HepG2 (cell line): ENCODE measurements around the gene PPIP5K1. TPM values are rescaled to one million over a fixed set of nuclear protein-coding genes. Genes with fewer than 3 reads are reported as not detected.
A peak's percentile ranks its signal among the peaks of the same experiment; 100 is the strongest.

Experiments
- ATAC-seq: fragments of 200-7000 bp; cut with Tn5 transposase; 3 replicates; pipeline ENCODE4 v1.9.1; 2020; ENCODE audit warnings: mild to moderate bottlenecking, moderate library complexity
- BruUV-seq: library from RNA; stranded (reverse); fragments of 400-500 nt; replicated peaks from 2 replicates; lab custom pipeline; 2021; lab: Mats Ljungman, UMichigan
- CTCF ChIA-PET: fragments of 300-600 bp; formaldehyde crosslinking; extraction: SDS; loops from one replicate; lab custom pipeline; 2021; ENCODE audit warnings: low total read pairs, inconsistent platforms, low intra/inter-chr PET ratio; lab: Yijun Ruan, JAX
- POLR2A ChIA-PET: fragments of 350-600 bp; sonication (Branson Sonifier 250); formaldehyde crosslinking; loops from one replicate; lab custom pipeline; 2020; ENCODE audit warnings: antibody characterized with exemption, inconsistent platforms; lab: Yijun Ruan, JAX
- DNase-seq: peaks from one replicate; pipeline ENCODE4 v3.0.0-alpha.2; 2015; ENCODE audit warnings: low spot score
- FAIRE-seq: peaks from 3 replicates; lab custom pipeline; 2011; peaks lifted over from hg19 to GRCh38; lab: Jason Lieb, UNC
- H2AFZ ChIP-seq: one replicate; pipeline ENCODE4 v1.6.1; 2011; ENCODE audit warnings: low read length, inconsistent platforms
- H3K27ac ChIP-seq: fragments of 300-600 bp; 3 replicates; pipeline ENCODE4 v1.8.0; 2011; ENCODE audit warnings: mixed run types, mild to moderate bottlenecking, mixed read lengths, low read length, inconsistent platforms; ENCODE audit not compliant: insufficient read depth; ENCODE audit errors: extremely low read length
- H3K27me3 ChIP-seq, 2 experiments: fragments of 200-600 bp in 1 of 2; 2 replicates in 1 of 2; 3 replicates in 1 of 2; pipeline versions ENCODE4 v1.6.0 to v1.8.0; 2011; ENCODE audit warnings: low read length in 2 of 2, mild to moderate bottlenecking in 2 of 2, moderate library complexity in 2 of 2, inconsistent platforms in 1 of 2; ENCODE audit not compliant: insufficient read depth in 2 of 2, control insufficient read depth in 1 of 2
- H3K36me3 ChIP-seq, 2 experiments: fragments of 200-600 bp in 1 of 2; replicated peaks in 1 of 2; 2 replicates in 1 of 2; 3 replicates in 1 of 2; pipeline versions ENCODE4 v1.5.1 to v1.8.0; 2011; ENCODE audit warnings: low read length in 2 of 2, inconsistent platforms in 1 of 2; ENCODE audit not compliant: insufficient read depth in 2 of 2, control insufficient read depth in 1 of 2
- H3K4me1 ChIP-seq: 2 replicates; pipeline ENCODE4 v1.5.1; 2012; ENCODE audit warnings: low read length, inconsistent platforms; ENCODE audit not compliant: insufficient read depth
- H3K4me2 ChIP-seq: 2 replicates; pipeline ENCODE4 v1.6.0; 2011; ENCODE audit warnings: low read depth, low read length, inconsistent platforms
- H3K4me3 ChIP-seq, 3 experiments: fragments of 200-600 bp in 1 of 3; sonication (generic), shearing (Covaris generic) in 1 of 3; replicated peaks in 1 of 3; 2 replicates each; pipeline ENCODE4 v1.5.1; 2011 to 2016; ENCODE audit warnings: low read length in 3 of 3, inconsistent platforms in 2 of 3, low read depth in 2 of 3, mild to moderate bottlenecking in 2 of 3, control low read depth in 1 of 3, mixed read lengths in 1 of 3; ENCODE audit not compliant: insufficient read depth in 1 of 3
- H3K79me2 ChIP-seq: one replicate; pipeline ENCODE4 v1.6.1; 2011; ENCODE audit warnings: low read length, inconsistent platforms; ENCODE audit not compliant: insufficient read depth
- H3K9ac ChIP-seq: 2 replicates; pipeline ENCODE4 v1.6.0; 2011; ENCODE audit warnings: mild to moderate bottlenecking, low read depth, low read length, inconsistent platforms; ENCODE audit not compliant: insufficient read depth
- H3K9me3 ChIP-seq: 2 replicates; pipeline ENCODE4 v1.5.1; 2012; ENCODE audit warnings: mild to moderate bottlenecking, low read length
- H4K20me1 ChIP-seq: 2 replicates; pipeline ENCODE4 v1.6.0; 2011; ENCODE audit warnings: inconsistent platforms, mild to moderate bottlenecking, low read length, moderate library complexity; ENCODE audit not compliant: insufficient read depth
- BORCS8-MEF2B ChIP-seq: sonication (generic); formaldehyde crosslinking; IDR thresholded peaks from 2 replicates; pipeline ENCODE4 v1.8.0; 2022; ENCODE audit warnings: mild to moderate bottlenecking, missing genetic modification reagents
- EHMT2 ChIP-seq: fragments of 200-600 bp; sonication (generic); IDR thresholded peaks from 2 replicates; pipeline ENCODE4 v1.7.0; 2017; ENCODE audit warnings: antibody characterized with exemption, low read depth, low read length, borderline replicate concordance
- HNRNPLL ChIP-seq: fragments of 200-400 bp; formaldehyde crosslinking; IDR thresholded peaks from 2 replicates; pipeline ENCODE4 v1.6.1; 2017; ENCODE audit warnings: mild to moderate bottlenecking, low read depth, low read length; ENCODE audit not compliant: poor library complexity, severe bottlenecking
- MIXL1 ChIP-seq: IDR thresholded peaks from 2 replicates; pipeline ENCODE4 v1.6.1; 2016
- MYC ChIP-seq: sonication (generic); formaldehyde crosslinking; IDR thresholded peaks from 2 replicates; pipeline ENCODE4 v1.9.0; 2021; ENCODE audit warnings: missing genetic modification reagents, borderline replicate concordance
- RNF2 ChIP-seq: fragments of 450-650 bp; conservative IDR thresholded peaks from 2 replicates; pipeline ENCODE4 v1.6.1; 2016; ENCODE audit warnings: low read depth
- SMAD1 ChIP-seq: sonication (generic); formaldehyde crosslinking; IDR thresholded peaks from 2 replicates; pipeline ENCODE4 v1.4.0; 2020; ENCODE audit warnings: missing genetic modification reagents, low read depth, mild to moderate bottlenecking, borderline replicate concordance
- ZNF205 ChIP-seq: IDR thresholded peaks from 2 replicates; pipeline ENCODE4 v1.6.1; 2018; ENCODE audit warnings: missing biosample characterization, missing genetic modification reagents
- ZNF335 ChIP-seq: sonication (generic); formaldehyde crosslinking; IDR thresholded peaks from 2 replicates; pipeline ENCODE4 v1.4.0; 2020; ENCODE audit warnings: missing genetic modification reagents
- ZNF570 ChIP-seq: sonication (generic); formaldehyde crosslinking; IDR thresholded peaks from 2 replicates; pipeline ENCODE4 v1.4.0; 2020; ENCODE audit warnings: mild to moderate bottlenecking, missing genetic modification reagents, borderline replicate concordance
- ZNF607 ChIP-seq: sonication (generic); formaldehyde crosslinking; IDR thresholded peaks from 2 replicates; pipeline ENCODE4 v1.5.1; 2020; ENCODE audit warnings: missing genetic modification reagents, mild to moderate bottlenecking, borderline replicate concordance
- WGBS: methylation state at CpG from one replicate; pipeline ENCODE4 v1.1.6; 2017; ENCODE audit warnings: low lambda C conversion rate; 5-methylcytosine and 5-hydroxymethylcytosine counted together
- in situ Hi-C: cut with HindIII; loops from 2 replicates; pipeline ENCODE4 v1.10.0; 2017; ENCODE audit warnings: low pct_unique_long_range_greater_than_20kb; ENCODE audit not compliant: extremely low pct_ligation_motif_present
- intact Hi-C: fragments of 100-400 bp; cut with micrococcal nuclease; formaldehyde crosslinking; loops from one replicate; pipeline ENCODE4 v1.10.0; 2022; ENCODE audit not compliant: unreplicated experiment
- polyA plus RNA-seq, 8 experiments: library from polyadenylated mRNA; depleted of rRNA in 3 of 8; stranded (reverse) in 7 of 8; unstranded in 1 of 8; fragments of >200 nt; fragmentation: Illumina TruSeq in 4 of 8; extraction: Trizol in 4 of 8; gene quantifications; 2 replicates each; pipeline versions ENCODE4 v1.2.1 to v1.2.3, GENCODE V29; 2011 to 2016; ENCODE audit warnings: low read depth in 4 of 8, missing spikeins in 1 of 8, mixed read lengths in 1 of 8; ENCODE audit not compliant: insufficient read depth in 1 of 8
- total RNA-seq, 5 experiments: library from RNA; depleted of rRNA; stranded (reverse); fragments of >200 nt; fragmentation: Illumina TruSeq; extraction: Trizol; gene quantifications; 2 replicates each; pipeline ENCODE4 v1.2.3, GENCODE V29; 2016; ENCODE audit warnings: low read depth in 1 of 5
- TF ChIP-seq, protein P1 (sequence below): sonication (generic); formaldehyde crosslinking; IDR thresholded peaks from 2 replicates; pipeline ENCODE4 v1.4.0; 2020; ENCODE audit warnings: mild to moderate bottlenecking, missing genetic modification reagents
- TF ChIP-seq, protein P2 (sequence below): conservative IDR thresholded peaks from 2 replicates; pipeline ENCODE4 v1.6.1; 2018; ENCODE audit warnings: missing genetic modification reagents
- TF ChIP-seq, protein P3 (sequence below): sonication (generic); formaldehyde crosslinking; IDR thresholded peaks from 2 replicates; pipeline ENCODE4 v1.5.0; 2020; ENCODE audit warnings: mild to moderate bottlenecking, missing genetic modification reagents, moderate library complexity
- TF ChIP-seq, protein P4 (sequence below): sonication (generic); formaldehyde crosslinking; IDR thresholded peaks from 2 replicates; pipeline ENCODE4 v1.9.0; 2022; ENCODE audit warnings: missing genetic modification reagents, mild to moderate bottlenecking, borderline replicate concordance

Gene PPIP5K1
- total and polyA plus RNA-seq, 2 of the 13 experiments (the other 11 are each of a cell fraction or from before 2014, with no cell fraction given): 9.9 to 10.9 TPM

DNA sequence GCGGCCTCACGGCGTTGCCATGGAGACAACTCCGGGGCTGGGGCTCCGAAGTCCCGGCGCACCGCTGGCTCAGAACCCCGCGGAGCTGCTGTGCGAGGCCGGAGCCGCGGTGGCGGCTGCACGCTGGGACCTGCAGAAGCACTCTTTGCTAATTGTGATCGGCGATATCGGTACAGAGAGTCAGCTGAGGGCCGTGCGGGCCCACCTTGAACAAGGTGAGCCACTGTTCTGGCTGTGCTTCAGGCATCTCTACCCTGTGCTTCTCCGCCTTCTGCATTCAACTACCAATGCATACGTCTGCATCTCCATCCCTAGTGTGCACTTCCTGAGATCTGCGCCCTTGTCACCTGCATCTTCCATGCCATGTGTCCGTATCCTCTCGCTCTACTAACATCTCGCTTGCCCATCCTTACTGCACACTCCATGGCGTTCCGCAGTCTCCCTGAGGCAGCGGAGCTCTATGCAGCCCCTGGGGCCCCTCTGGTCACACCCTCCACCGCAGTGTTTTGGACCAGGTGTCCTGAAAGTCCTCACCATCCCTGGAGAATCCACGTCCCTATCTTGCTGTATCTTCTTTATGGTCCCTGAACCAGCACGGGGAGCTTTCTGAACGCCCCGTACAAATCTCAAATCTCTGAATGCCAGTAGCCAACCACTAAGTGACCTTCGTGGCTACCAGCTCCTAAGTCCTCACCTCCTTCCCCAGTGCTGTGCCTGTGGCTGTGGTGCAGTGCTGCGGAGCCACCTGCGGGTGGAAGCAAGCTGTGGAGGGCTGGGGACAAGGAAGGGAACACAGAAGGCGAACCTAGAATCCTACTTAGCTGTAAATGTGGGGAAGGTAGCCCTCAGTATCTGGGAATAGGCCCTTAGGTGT is 78.8 kb downstream of the PPIP5K1 start:
- intact Hi-C loops (loop anchor here (2.0 kb wide), 1 partner anchor 18 kb away; the partner anchor contains the start of gene TP53BP1), in situ Hi-C loops (loop anchor here (10.0 kb wide), 1 partner anchor 264 kb away; the partner anchor contains the start of gene ELL3)
- WGBS: 35% methylated on average over 18 of the region's 39 CpGs
- H3K27me3 ChIP-seq: peaks cover 2 to 14% of the 10 kb centered on the region in 2 experiments; a peak in 4 of 5 replicates
- no peaks in the 10 kb centered on the region for H3K36me3 ChIP-seq
- DNase-seq: peak; percentile 20
- no peak for FAIRE-seq
- no peak overlapping the region for H3K9ac ChIP-seq
- no peak overlapping the region for H2AFZ ChIP-seq
- no peaks in the 10 kb centered on the region for H3K9me3 ChIP-seq
- no TSS peak for BruUV-seq
- H4K20me1 ChIP-seq: no peaks in the 10 kb centered on the region
- ChIA-PET CTCF (no interaction called here), POLR2A (interaction anchor here (1.3 to 4.0 kb wide), 5 partner anchors 10 to 235 kb away, joined by 5 to 24 read pairs (median 7); partner anchors contain the start of genes PDIA3, TP53BP1, TUBGCP4 and ZSCAN29)
- ATAC-seq: peak; percentile 60
- no peaks in the 10 kb centered on the region for H3K79me2 ChIP-seq
- peaks cover 32% of the 10 kb centered on the region for H3K4me1 ChIP-seq
- peak overlapping the region; percentile 79 for H3K4me2 ChIP-seq
- H3K27ac ChIP-seq: no peak overlapping the region
- H3K4me3 ChIP-seq: peak overlapping the region; percentile 24 to 63 (median 29); a peak in 5 of 6 replicates
- TF ChIP-seq, protein P1, sequence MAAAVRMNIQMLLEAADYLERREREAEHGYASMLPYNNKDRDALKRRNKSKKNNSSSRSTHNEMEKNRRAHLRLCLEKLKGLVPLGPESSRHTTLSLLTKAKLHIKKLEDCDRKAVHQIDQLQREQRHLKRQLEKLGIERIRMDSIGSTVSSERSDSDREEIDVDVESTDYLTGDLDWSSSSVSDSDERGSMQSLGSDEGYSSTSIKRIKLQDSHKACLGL (CRISPR knock-in tag): no peak
- TF ChIP-seq, protein P2, sequence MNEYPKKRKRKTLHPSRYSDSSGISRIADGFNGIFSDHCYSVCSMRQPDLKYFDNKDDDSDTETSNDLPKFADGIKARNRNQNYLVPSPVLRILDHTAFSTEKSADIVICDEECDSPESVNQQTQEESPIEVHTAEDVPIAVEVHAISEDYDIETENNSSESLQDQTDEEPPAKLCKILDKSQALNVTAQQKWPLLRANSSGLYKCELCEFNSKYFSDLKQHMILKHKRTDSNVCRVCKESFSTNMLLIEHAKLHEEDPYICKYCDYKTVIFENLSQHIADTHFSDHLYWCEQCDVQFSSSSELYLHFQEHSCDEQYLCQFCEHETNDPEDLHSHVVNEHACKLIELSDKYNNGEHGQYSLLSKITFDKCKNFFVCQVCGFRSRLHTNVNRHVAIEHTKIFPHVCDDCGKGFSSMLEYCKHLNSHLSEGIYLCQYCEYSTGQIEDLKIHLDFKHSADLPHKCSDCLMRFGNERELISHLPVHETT (CRISPR knock-in tag): 0 out of 2 replicates have a peak, but pooled peaks have one; percentile 33
- TF ChIP-seq ZNF570 (CRISPR knock-in tag) (no peak), RNF2 (0 out of 2 replicates have a peak, but pooled peaks have one; percentile 10), MYC (CRISPR knock-in tag) (no peak), ZNF335 (CRISPR knock-in tag) (0 out of 2 replicates have a peak, but pooled peaks have one; percentile 23), HNRNPLL (peak; percentile 100), ZNF205 (CRISPR knock-in tag) (0 out of 2 replicates have a peak, but pooled peaks have one; percentile 30), BORCS8-MEF2B (CRISPR knock-in tag) (0 out of 2 replicates have a peak, but pooled peaks have one; percentile 12), EHMT2 (no peak), MIXL1 (CRISPR knock-in tag) (0 out of 2 replicates have a peak, but pooled peaks have one; percentile 3), ZNF607 (0 out of 2 replicates have a peak, but pooled peaks have one; percentile 12), SMAD1 (0 out of 2 replicates have a peak, but pooled peaks have one; percentile 13)
- TF ChIP-seq, protein P3, sequence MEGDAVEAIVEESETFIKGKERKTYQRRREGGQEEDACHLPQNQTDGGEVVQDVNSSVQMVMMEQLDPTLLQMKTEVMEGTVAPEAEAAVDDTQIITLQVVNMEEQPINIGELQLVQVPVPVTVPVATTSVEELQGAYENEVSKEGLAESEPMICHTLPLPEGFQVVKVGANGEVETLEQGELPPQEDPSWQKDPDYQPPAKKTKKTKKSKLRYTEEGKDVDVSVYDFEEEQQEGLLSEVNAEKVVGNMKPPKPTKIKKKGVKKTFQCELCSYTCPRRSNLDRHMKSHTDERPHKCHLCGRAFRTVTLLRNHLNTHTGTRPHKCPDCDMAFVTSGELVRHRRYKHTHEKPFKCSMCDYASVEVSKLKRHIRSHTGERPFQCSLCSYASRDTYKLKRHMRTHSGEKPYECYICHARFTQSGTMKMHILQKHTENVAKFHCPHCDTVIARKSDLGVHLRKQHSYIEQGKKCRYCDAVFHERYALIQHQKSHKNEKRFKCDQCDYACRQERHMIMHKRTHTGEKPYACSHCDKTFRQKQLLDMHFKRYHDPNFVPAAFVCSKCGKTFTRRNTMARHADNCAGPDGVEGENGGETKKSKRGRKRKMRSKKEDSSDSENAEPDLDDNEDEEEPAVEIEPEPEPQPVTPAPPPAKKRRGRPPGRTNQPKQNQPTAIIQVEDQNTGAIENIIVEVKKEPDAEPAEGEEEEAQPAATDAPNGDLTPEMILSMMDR: peak; percentile 44
- TF ChIP-seq, protein P4, sequence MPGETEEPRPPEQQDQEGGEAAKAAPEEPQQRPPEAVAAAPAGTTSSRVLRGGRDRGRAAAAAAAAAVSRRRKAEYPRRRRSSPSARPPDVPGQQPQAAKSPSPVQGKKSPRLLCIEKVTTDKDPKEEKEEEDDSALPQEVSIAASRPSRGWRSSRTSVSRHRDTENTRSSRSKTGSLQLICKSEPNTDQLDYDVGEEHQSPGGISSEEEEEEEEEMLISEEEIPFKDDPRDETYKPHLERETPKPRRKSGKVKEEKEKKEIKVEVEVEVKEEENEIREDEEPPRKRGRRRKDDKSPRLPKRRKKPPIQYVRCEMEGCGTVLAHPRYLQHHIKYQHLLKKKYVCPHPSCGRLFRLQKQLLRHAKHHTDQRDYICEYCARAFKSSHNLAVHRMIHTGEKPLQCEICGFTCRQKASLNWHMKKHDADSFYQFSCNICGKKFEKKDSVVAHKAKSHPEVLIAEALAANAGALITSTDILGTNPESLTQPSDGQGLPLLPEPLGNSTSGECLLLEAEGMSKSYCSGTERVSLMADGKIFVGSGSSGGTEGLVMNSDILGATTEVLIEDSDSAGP (CRISPR knock-in tag): peak; percentile 48; the same call in 1 of the 2 replicates
